Epithelial cell of proximal tubule (primary cell): ENCODE measurements around the gene VSIG2. TPM values are rescaled to one million over a fixed set of nuclear protein-coding genes. Genes with fewer than 3 reads are reported as not detected.

Experiments
- DNase-seq: peaks from one replicate; pipeline ENCODE4 v3.0.0-alpha.2; 2011; ENCODE audit warnings: low read depth
- H3K4me3 ChIP-seq: 2 replicates; pipeline ENCODE4 v1.5.1; 2011; ENCODE audit warnings: low read depth, mild to moderate bottlenecking, low read length
- CTCF ChIP-seq: conservative IDR thresholded peaks from 2 replicates; pipeline ENCODE4 v1.5.1; 2012; ENCODE audit warnings: low read depth, mild to moderate bottlenecking, low read length
- total RNA-seq: library from RNA; depleted of rRNA; stranded (reverse); fragments of >200 nt; gene quantifications from 2 replicates; pipeline ENCODE4 v1.2.3, GENCODE V29; 2015

The VSIG2 gene
- total RNA-seq, 1 donor from 2014 or later = 0.40 TPM

- TF ChIP-seq CTCF = no peak
- H3K4me3 ChIP-seq = no peak overlapping the region
- no peak for DNase-seq
Observed at GRCh38 chr11:124722176-124722575, 29.9 kb downstream of the VSIG2 start.

GRCh38 chr11:124719534-124719933, 32.5 kb downstream of the VSIG2 start:
- no peak overlapping the region for H3K4me3 ChIP-seq
- TF ChIP-seq CTCF = no peak
- DNase-seq = no peak

GRCh38 chr11:124718801-124719200, 33.3 kb downstream of the VSIG2 start:
- DNase-seq = no peak
- TF ChIP-seq CTCF = no peak
- H3K4me3 ChIP-seq = no peak overlapping the region

GRCh38 chr11:124717786-124718651, 34.0 kb downstream of the VSIG2 start:
- H3K4me3 ChIP-seq = peak overlapping the region; percentile 52
- DNase-seq = no peak
- no peak for TF ChIP-seq CTCF

GRCh38 chr11:124717421-124717785, 34.7 kb downstream of the VSIG2 start:
- H3K4me3 ChIP-seq = peak overlapping the region; percentile 52
- TF ChIP-seq CTCF = no peak
- DNase-seq = no peak

- TF ChIP-seq CTCF = no peak
- H3K4me3 ChIP-seq = no peak overlapping the region
- DNase-seq = no peak
Observed at GRCh38 chr11:124716591-124716990, 35.5 kb downstream of the VSIG2 start.

- no peak for TF ChIP-seq CTCF
- no peak for DNase-seq
Observed at GRCh38 chr11:124712392-124712791, 39.7 kb downstream of the VSIG2 start.

More at GRCh38 chr11:124712392-124712791, 39.7 kb downstream of the VSIG2 start:
- H3K4me3 ChIP-seq = no peak overlapping the region
